ENCODE results near the gene CAMTA1.

Gene CAMTA1

DNA sequence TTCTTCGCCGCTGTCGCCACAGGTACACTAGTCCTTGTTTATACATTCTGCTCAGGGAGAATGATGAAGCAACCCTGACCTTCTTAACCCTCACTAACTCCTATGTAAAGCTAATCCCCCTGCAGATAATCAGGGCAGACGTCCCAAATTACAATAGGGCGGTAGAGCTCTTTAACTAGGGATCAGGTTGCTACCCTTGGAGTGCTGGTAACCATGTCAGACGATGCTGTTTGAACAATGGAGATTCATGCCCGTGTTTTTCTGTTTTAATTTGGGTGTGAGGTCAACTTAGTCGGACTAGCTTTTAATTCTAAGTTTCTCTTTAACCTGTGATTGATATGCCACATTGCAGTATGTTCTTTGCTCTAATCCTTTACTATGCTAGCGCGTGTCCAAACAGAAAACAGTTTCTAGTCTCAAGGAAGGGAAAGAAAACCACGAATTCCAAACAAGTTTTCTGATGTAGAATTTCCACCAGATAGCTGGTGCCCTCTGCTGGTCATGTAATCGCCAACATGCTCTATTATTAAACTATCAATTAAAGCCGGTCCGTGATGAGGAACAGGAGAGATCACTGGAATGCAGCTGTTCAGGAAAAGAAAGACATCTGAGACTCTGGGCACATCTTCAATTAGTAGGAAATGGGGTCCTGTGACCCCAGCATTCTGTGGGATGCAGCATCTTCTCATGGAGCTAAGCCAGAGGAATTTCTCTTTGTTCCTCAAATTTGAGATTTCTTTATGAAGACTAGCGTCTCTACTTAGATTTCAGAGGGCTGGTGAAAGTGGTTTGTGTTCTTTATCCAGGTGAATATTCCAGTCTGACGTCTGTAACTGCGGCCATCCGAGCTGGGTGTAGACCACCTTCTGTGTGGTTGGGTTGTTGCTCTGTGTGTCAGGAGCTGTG, 967.5 kb downstream of the CAMTA1 start:
- DNase-seq, result no peak

DNA sequence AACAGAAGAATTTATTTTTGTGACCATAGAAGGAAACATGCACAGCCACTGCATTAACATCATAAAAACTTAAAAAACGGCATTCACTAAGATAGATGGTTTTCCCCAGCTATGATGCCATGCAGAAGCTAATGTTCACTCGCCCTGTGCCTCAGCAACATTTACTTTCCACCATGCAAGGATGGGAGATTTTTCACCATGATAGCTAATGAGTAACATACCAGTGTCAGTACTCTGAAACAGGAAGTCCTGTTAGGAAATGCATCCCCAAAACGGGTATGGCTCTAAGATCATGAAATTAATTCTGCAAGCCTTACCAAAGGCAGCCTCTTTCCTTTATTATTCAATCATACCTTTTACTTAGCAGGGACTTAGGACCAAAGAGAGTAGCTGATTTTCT, 968.4 kb downstream of the CAMTA1 start:
- DNase-seq, result no peak

DNA sequence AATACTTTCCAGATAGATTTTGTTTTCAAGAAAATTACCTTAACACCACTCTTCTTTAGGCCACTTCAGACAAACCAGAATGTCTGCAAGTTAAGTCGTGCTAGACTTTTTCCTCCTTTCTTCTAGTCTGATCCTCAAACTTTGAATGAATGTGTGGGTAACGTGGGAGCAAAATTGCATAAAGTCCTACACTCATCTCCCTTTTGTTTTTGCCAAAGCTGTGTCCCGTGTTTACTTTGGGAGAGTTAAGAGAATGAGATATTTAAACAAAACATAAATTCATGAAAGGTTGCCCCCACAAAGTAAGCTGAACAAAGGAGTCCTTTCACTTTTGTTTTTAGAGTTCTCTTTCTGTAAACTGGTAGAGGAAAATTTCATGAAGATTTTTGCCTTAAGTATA, 969.0 kb downstream of the CAMTA1 start:
- DNase-seq, result no peak

DNA sequence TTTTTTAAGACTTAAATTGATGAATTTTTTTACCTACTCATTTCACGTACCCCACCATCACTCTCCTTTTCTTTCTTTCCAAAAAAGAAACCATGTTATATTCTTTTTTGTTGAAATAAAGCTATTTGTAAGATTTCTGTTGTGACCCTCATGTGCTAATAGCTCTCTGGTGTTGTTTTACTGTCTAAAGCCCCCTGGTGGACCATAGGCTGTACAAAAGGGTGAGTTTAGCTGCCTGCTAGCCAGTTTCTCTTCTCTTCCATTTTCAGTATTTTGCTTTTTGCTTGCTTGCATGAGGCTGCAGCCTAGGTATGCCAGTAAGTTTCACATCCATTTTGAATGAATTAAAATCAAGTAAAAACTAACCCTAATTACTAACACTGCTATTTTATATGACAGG, 970.2 kb downstream of the CAMTA1 start:
- no peak for DNase-seq

DNA sequence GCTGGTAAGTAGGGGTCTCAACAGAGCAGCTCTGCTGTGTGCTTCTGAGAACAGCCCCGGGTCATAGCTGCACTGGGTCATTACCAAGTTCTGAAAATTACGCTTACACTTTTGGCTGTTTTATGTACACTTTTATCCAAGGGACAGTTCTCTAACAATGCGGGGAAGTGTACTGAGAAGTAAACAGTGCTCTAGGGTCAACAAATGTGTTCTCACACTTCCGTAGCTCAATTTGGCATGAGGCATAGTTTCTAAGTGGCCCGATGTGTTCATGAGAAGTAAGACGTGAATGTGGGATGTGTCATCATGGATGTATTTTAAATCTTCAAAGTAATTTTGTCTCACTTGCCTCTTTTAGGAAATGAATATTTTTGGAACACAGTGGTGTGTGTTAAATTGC, 975.0 kb downstream of the CAMTA1 start:
- DNase-seq, result no peak

DNA sequence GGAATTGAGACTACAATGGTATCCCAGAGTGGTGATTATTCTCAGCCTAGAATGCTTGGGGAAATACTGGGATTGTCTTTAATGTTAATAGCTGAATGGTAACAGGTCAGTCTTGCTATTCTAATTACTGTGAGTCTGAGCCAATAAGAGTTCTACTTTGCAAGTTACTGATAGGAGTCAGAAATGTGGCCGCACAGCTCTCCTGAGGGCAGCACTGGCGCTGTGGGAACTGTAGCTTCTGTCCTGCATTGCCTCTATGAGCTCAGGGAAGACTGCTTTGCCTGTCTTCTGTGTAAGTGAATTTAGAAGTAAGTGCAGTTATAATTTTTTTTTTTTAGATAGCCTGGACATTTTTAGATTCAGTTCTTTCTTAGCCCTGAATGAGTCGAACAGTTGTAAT, 975.8 kb downstream of the CAMTA1 start:
- DNase-seq, result no peak

DNA sequence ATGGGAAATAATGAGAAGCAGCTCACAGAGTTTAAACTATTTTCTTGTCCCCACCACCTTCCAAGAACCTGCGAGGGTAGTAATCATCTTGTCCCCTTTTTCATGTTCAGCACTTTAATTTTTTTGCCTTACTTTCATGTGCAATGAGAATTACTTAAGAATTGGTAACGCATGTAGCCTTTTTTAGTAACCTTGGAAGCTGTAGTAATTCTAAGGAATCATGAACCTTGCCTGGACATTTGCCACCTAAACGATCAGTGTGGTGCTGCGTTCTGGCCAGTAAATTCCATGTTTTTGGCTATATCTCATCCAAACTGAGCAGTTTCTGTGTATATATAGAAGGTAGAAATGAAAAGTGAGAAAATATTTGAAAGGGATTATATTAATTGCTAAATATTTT, 981.9 kb downstream of the CAMTA1 start:
- no peak for DNase-seq

DNA sequence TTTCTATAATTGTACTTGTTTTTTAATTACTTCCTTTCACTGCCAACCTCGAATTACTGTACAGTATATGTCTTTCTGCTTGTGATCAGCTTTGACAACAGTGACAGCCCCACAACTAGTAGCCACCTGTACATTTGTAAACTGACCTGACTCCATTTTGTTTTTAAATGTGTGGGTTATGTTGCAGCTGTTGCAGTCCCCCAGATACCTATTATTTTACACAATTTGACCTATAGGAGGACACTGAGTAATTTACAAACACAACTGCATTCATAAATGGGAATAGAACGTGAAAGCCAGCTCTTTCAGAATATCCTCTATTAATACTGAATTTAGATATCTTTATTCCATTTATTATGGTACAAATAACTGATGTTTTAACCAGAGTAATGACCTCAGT, 983.3 kb downstream of the CAMTA1 start:
- no peak for DNase-seq

DNA sequence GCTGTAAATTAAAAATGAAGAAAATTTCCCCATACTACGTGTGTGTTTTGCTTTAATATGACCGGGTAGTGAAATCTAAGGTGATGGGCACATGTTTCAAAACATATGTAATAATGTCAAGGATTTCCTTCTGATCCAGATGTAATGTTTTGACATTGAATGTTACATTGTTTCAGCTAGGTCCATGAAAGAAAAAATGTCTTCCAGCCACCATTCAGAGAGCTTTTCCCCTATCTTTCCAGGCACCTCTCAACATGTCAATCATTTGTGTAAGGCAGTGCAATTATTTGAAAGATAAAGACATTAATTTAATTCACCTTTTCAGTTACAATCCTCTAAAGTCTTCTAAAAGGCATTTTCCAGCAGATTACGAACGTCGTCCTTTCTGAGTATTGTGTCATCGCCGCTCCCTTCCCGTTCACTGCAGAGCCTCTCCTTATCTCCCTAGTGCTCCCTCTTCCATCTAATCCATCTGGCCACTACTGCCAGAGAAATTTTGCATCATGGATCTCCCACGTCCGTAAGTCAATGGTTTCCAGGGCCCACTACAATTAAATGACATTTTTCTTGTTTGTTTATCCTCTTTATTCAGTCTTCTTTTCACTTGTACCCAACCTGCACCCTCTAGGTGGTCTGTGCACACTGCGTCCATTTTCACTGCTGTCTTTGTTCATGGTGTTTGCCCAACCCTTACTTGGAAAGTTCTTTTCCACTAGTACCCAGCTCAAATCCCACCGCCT, 984.6 kb downstream of the CAMTA1 start:
- DNase-seq, result no peak

DNA sequence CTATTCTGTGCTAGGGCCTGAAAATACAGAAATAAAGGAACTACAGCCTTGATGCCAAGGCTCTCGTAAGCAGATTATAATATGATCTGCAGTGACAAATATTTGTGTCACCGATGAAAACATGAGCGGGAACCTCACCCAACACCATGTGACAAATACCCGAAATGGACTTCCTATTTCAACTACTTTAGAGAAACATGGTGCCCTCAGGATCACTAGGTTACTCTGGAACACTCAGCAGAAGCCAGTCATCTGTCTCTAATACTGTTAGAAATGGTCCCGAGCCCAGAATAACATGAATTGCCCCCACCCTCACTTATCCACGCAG, 985.4 kb downstream of the CAMTA1 start:
- no peak for DNase-seq

DNA sequence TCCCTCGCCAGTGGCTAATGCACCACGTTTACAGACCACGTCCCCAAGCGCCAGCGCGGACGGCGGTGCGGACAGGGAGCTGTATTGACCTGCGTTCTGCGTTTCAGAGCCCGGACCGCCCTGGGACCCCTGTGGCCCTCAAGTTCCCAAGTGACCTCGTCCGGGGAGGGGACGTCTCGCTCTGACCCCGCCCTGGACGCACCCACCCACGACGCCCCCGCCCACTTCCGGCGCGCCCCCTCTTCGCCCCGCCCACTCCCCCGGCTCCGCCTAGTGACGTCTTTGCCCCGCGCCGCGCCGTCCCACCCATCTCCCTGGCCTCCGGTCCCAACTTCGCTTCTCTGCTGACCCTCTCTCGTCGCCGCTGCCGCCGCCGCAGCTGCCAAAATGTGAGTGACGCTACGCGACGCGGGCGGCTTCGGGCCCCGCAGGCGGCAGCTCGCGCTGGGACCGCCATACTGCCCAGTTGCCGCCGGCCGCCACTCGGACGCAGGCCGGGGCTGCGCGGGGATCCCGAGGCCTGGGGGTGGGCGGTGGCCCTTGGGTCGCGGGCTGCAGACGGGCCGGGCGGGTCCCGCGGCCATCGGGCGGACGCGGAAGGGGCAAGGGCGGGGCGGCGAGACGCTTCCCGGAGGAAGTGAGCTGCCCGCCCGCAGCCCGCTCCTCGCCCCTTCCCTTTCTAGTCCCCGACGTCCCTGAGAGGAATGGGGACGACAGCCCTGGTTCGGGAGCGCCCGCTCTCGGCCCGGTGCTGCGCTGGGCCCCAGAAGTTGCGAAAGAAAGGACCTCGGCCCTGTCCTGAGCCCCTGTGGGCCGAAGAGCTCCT, 986.0 kb downstream of the CAMTA1 start, which contains the start of gene VAMP3:
VAMP3 (plus strand) TSS at position 300 of the 826 bp plus-strand sequence; CDS start at position 388, 88 bp downstream.
- DNase-seq, result peak; percentile 42

DNA sequence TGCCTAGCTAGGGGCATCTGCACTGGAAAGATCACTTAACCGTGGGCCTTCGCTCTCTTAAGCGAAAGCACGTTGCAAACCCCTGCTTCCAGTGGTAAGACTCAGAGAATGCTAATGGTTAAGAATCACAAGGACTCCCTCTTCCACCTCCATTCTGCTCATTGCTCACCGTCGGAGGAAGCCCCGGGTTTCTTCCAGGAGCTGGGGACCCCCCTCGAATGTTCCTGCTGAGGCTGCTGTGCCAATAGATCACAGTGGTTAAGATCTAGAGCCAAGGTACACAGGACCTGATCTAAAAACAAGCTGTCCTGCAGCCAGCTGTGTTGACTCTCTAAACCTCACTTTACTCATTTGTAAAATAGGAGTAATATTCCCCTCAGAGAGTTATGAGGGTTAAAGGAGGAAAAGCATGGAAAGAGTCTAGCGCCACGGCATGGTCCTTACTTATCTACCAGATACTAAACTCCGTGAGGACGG, 986.6 kb downstream of the CAMTA1 start:
- no peak for DNase-seq

DNA sequence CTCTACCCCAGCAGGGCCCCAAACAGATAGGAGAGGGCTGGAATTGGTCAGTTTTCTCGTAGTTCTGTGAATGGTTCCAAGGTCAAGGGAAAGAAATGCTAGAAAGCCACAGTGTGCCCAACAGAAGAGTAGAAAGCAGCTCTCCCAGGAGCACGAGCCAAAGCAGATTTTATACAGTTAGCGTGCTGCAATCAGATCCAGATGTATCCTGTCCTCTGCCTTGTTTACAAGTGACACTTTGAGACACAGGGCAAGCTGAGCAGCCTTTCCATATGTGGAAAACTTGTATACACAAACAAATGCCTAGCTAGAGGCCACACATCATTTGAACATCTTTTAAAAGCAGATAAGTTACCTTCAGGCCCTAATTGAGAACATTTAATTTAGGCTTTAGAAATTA, 992.3 kb downstream of the CAMTA1 start:
- no peak for DNase-seq

DNA sequence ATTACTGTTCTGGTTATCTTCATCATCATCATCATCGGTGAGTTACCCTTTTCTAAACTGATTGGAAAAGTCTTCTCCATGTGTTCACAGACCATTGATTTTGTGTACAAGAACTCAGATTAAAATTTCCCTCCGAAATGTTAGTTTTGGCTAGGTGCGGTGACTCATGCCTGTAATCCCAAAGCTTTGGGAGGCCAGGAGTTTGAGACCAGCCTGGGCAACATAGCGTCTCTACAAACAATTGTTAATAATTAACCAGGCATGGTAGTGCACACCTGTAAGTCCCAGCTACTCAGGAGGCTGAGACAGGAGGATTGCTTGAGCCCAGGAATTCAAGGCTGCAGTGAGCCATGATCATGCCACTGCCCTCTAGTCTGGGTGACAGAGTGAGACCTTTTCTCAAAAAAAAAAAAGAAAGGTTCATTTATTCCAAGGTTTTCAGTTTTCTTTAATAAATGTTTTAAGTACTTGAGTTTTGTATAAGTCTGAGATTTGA, 992.9 kb downstream of the CAMTA1 start:
- DNase-seq, result no peak

DNA sequence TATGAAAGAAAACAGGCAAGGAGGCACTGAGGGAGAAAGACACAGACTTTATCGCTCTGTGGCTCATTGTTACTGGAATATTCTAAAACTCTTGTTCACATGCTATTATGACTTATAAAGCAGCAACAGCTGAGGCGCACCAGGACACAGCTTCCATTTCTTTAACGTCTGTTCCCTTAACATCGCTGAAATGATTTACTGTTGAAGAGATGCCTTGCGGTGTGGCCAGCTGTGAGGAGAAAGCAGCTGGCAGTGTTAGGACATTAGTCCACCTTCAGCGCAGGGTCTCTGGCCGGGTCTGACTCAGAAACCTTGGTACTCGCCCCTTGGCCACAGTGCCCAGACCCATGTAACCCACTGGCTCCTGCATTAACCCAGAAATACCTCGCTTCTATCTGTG, 995.7 kb downstream of the CAMTA1 start:
- no peak for DNase-seq

DNA sequence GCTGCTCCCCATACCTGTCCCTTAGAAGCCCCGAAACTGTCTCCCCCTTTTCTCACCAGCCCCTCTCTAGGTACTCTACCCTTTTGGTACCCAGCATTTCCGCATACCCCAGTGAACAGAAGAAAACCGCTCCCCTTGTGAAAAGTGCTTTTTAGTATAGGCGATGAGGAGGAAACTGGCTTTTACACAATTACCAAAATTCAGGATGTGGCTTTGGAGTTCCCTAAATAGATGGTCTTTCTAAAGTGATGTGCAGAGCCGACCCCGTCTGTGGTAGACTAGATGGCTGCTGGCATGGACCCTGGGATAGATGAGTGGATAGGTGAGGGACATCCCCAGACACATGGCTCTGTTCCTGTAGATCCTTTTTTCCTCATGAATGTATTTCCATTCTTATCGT, 996.2 kb downstream of the CAMTA1 start:
- no peak for DNase-seq

DNA sequence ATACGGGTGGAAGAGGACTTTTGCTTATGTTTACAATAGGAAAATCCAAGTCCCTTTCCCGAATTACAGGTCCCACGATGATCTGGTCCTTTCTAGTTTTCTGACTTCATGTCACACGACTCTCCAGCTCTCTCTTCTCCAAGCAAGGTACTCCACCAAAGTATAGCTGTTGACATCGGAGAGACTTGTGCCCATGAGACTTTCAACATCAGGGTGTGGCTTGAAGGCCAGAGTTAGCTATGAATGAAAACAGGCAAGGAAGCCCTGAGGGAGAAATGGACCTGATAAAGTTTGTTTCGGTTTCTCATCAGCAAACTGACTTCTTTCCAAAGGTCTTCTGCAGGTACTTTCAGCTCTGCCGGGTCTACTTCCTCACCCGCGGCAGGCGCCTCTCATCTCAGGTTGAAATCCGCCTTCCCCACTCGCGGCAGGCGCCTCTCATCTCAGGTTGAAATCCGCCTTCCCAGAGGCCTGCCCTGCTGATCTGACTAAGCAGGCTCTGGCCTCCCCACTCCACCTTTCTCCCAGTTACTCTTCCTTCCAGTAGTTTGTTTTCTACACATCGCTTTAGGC, 996.8 kb downstream of the CAMTA1 start:
- no peak for DNase-seq

DNA sequence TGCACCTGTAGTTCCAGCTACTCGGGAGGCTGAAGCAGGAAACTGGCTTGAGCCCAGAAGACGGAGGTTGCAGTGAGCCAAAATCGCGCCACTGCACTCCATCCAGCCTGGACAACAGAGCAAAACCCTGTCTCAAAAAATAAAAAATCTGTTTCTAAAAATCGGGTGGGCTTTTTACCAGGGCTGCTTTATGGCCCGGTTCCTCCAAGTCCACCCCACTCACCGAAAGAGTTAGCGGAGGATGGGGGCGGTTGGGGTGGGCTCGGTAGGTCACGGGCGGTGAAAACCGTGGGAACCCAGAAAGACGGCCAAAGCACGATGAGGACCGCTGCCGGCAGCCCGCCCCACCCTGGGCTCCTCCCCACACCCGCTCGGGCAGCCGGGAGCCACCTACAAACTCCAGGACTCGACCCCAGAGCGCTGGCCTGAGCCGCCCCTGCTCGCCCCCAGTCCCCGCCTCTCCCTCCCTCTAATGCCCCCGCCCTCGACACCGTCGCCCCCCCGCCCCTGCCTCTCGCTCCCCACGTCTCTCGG, 998.0 kb downstream of the CAMTA1 start:
- no peak for DNase-seq

DNA sequence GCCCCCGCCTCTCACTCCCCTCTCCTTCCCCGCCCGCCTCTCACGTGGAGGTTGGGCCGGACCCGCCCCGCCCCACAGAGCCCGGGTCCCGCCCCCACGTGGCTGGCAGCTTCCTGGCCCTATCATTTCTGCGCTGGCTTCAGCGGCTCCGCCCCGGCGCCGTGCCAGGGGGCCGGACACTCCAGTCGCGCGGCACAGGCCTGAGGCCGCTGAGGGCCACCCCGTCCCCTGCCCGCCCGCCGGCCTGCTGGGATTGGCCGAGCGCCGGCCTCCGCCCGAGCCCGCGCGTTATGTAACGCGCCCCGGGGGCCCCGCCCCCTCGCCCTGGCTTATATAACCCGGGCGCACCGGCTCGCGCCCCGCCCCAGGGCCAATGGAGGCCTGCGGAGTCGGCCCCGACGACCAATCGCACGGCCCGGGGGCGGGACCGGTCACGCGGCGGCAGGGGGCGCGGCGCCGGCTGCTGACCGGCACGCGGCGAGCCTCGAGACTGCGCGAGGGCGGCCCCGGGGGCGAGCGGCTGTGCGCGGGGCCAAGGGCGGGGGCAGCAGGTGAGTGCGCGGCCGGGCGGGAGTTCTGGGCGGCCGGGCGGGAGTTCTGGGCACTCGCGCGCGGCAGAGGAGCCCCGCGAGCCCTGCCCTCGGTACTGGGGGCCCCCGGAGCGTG, 998.7 kb downstream of the CAMTA1 start, which contains the start of gene PER3:
PER3 (plus strand) TSS at position 466 of the 666 bp plus-strand sequence. CDS start 587 bp downstream, outside the sequence.
- DNase-seq, result peak; percentile 92

DNA sequence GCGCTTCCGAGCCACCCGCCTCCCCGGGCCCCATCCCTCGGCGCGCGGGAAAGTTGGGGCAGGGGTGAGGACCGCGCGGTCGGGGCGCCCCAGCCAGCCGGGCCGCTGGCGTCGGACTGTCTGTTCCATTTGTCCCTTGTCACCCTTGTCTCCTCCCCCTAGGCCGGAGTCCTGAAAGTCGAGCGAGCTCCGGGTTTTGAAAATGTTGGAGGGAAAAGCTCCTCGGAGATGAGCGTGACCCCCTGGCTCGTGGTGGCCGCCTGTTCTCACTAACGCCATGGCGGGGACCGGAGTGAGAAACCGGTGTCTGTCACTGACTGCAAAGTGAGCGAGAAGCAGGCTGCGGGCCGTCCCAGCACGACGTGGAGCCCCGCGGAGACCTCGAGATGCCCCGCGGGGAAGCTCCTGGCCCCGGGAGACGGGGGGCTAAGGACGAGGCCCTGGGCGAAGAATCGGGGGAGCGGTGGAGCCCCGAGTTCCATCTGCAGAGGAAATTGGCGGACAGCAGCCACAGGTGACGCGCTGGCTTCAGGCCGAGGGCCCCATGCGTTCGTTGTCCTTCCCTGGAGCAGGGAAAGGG, 999.3 kb downstream of the CAMTA1 start:
- DNase-seq, result no peak

DNA sequence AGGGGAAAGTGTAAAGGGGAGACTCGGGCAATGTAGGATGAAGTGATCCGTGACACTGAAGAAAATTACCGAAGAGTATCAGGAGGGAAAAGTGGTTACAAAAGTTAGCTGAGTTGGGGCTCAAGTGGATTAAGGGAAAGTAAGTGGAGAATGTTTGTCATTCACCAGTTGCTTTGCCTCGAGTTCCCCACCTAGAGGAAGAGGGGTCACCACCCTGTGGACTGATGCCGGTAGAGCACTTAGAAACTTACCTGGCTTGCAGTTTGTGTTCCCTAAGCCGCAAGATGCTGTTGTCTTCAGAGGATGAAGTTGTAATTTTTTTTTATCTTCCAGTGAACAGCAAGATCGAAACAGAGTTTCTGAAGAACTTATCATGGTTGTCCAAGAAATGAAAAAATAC, 999.9 kb downstream of the CAMTA1 start:
- no peak for DNase-seq

Data from GOT3 (cell line).